Osteoblast (primary cell): Measurements from ENCODE around the gene REPS1. TPM values are rescaled to one million over a fixed set of nuclear protein-coding genes. Genes with fewer than 3 reads are reported as not detected.

Source experiments
- DNase-seq: peaks from one replicate; pipeline ENCODE4 v3.0.0; 2011; ENCODE audit warnings: low spot score, mixed read lengths; ENCODE audit not compliant: insufficient read length; ENCODE audit errors: missing footprints
- H2AFZ ChIP-seq: 2 replicates; pipeline ENCODE4 v1.6.0; 2011; ENCODE audit warnings: mild to moderate bottlenecking, low read length
- H3K27ac ChIP-seq: 2 replicates; pipeline ENCODE4 v1.5.1; 2011; ENCODE audit warnings: mild to moderate bottlenecking, low read depth, low read length, moderate library complexity
- H3K27me3 ChIP-seq: 2 replicates; pipeline ENCODE4 v1.6.0; 2012; ENCODE audit warnings: mild to moderate bottlenecking, control low read depth, inconsistent platforms, low read length, moderate library complexity; ENCODE audit not compliant: insufficient read depth
- H3K36me3 ChIP-seq: 2 replicates; pipeline ENCODE4 v1.5.1; 2011; ENCODE audit warnings: mild to moderate bottlenecking, low read length, control low read depth, moderate library complexity; ENCODE audit not compliant: insufficient read depth
- H3K4me1 ChIP-seq: 2 replicates; pipeline ENCODE4 v1.5.1; 2011; ENCODE audit warnings: mild to moderate bottlenecking, low read length, control low read depth, moderate library complexity; ENCODE audit not compliant: insufficient read depth
- H3K4me2 ChIP-seq: 2 replicates; pipeline ENCODE4 v1.6.0; 2011; ENCODE audit warnings: mild to moderate bottlenecking, low read length; ENCODE audit not compliant: insufficient read depth
- H3K4me3 ChIP-seq: fragments of 200-600 bp; sonication (generic); 3 replicates; pipeline ENCODE4 v1.5.1; 2012; ENCODE audit warnings: mild to moderate bottlenecking, low read length, inconsistent platforms; ENCODE audit not compliant: insufficient read depth
- H3K79me2 ChIP-seq: 2 replicates; pipeline ENCODE4 v1.6.0; 2012; ENCODE audit warnings: mild to moderate bottlenecking, low read length, control low read depth, inconsistent platforms; ENCODE audit not compliant: insufficient read depth
- H3K9me3 ChIP-seq: 2 replicates; pipeline ENCODE4 v1.5.1; 2011; ENCODE audit warnings: low read depth, low read length, control low read depth
- H4K20me1 ChIP-seq: 2 replicates; pipeline ENCODE4 v1.6.0; 2012; ENCODE audit warnings: mild to moderate bottlenecking, low read length, control low read depth; ENCODE audit not compliant: insufficient read depth
- CTCF ChIP-seq: IDR thresholded peaks from 2 replicates; pipeline ENCODE4 v1.5.1; 2011; ENCODE audit warnings: mild to moderate bottlenecking, low read depth, low read length, moderate library complexity; ENCODE audit errors: extremely low read depth
- total RNA-seq: library from RNA; depleted of rRNA; stranded (reverse); fragments of >200 nt; gene quantifications from 2 replicates; pipeline ENCODE4 v1.2.3, GENCODE V29; 2012

Gene REPS1
- total RNA-seq, 1 donor, result 43.1 TPM

GRCh38 chr6:138912308-138912707 is 75.7 kb downstream of the REPS1 start:
- no peaks in the 10 kb centered on the region for H4K20me1 ChIP-seq
- no peaks in the 10 kb centered on the region for H3K9me3 ChIP-seq
- no peak overlapping the region for H3K27ac ChIP-seq
- peaks cover 41% of the 10 kb centered on the region for H3K36me3 ChIP-seq
- H3K4me2 ChIP-seq, result no peak overlapping the region
- H3K4me3 ChIP-seq, result no peak overlapping the region
- no peaks in the 10 kb centered on the region for H3K79me2 ChIP-seq
- no peaks in the 10 kb centered on the region for H3K27me3 ChIP-seq
- H2AFZ ChIP-seq, result no peak overlapping the region
- no peak for TF ChIP-seq CTCF
- H3K4me1 ChIP-seq, result no peaks in the 10 kb centered on the region
- DNase-seq, result no peak

GRCh38 chr6:138909975-138910374 is 78.1 kb downstream of the REPS1 start:
- Histone ChIP-seq H3K4me2 (no peak overlapping the region), H2AFZ (no peak overlapping the region), H3K36me3 (peaks cover 33% of the 10 kb centered on the region), H4K20me1 (no peaks in the 10 kb centered on the region), H3K9me3 (no peaks in the 10 kb centered on the region), H3K79me2 (no peaks in the 10 kb centered on the region), H3K27ac (no peak overlapping the region), H3K4me1 (no peaks in the 10 kb centered on the region), H3K27me3 (no peaks in the 10 kb centered on the region), H3K4me3 (no peak overlapping the region)
- TF ChIP-seq CTCF, result no peak
- DNase-seq, result no peak

DNA sequence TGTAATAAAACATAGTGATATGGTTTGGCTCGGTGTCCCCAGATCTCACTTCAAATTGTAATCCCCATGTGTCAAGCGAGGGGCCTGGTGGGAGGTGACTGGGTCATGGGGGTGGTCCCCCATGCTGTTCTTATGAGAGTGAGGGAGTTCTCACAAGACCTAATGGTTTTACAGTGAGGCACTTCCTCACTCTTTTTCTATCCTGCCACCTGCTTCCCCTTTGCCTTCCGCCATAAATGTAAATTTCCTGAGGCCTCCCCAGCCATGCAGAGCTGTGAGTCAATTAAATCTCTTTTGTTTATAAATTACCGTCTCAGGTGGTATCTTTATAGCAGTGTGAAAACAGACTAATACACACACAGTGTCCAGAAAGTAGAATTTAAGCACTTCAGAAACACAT is 78.5 kb downstream of the REPS1 start:
- no peaks in the 10 kb centered on the region for H4K20me1 ChIP-seq
- peaks cover 34% of the 10 kb centered on the region for H3K36me3 ChIP-seq
- DNase-seq, result no peak
- H3K4me3 ChIP-seq, result no peak overlapping the region
- H3K9me3 ChIP-seq, result no peaks in the 10 kb centered on the region
- no peak overlapping the region for H3K4me2 ChIP-seq
- H2AFZ ChIP-seq, result no peak overlapping the region
- no peaks in the 10 kb centered on the region for H3K79me2 ChIP-seq
- H3K27ac ChIP-seq, result no peak overlapping the region
- H3K4me1 ChIP-seq, result no peaks in the 10 kb centered on the region
- no peak for TF ChIP-seq CTCF
- H3K27me3 ChIP-seq, result no peaks in the 10 kb centered on the region

DNA sequence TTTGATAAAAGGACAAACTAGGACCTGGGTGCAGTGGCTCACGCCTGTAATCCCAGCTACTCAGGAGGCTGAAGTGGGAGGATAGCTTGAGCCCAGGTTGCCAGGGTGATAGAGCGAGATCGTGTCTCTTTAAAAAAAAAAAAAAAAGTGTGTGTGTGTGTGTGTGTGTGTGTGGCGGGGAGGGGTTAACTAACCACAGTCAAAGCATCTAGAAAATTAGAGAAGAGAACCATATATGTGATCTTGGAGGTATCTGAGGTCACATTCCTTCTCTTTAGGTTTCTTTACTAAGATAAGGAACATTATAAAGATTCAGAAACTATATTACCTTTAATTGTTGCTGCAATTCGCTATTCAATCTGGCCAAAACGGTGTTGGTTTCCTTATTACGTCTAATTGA is 80.9 kb downstream of the REPS1 start:
- no peak for DNase-seq
- Histone ChIP-seq H4K20me1 (no peaks in the 10 kb centered on the region), H2AFZ (no peak overlapping the region), H3K36me3 (peaks cover 38% of the 10 kb centered on the region), H3K79me2 (no peaks in the 10 kb centered on the region), H3K4me3 (no peak overlapping the region), H3K4me2 (no peak overlapping the region), H3K27ac (no peak overlapping the region), H3K9me3 (no peaks in the 10 kb centered on the region), H3K27me3 (no peaks in the 10 kb centered on the region), H3K4me1 (no peaks in the 10 kb centered on the region)
- TF ChIP-seq CTCF, result no peak
